Hematopoietic multipotent progenitor cell treated with erythropoietin and hydrocortisone succinate and interleukin-3 and kit ligand, for 4 days (in vitro differentiated cells): ENCODE measurements around the gene P4HB.
"Not testable (repeated sequence)": the region's sequence is repeated elsewhere in the genome, so short reads cannot be mapped to it uniquely, and the experiment has no call there.

Experiments used
- DNase-seq: peaks from one replicate; pipeline ENCODE4 v3.0.0-alpha.2; 2015

The P4HB gene

GRCh38 chr17:81844887-81845286 lies 15.4 kb downstream of the P4HB start:
- DNase-seq: no peak

GRCh38 chr17:81844327-81844851 lies 15.9 kb downstream of the P4HB start:
- no peak for DNase-seq

- no peak for DNase-seq
Observed at GRCh38 chr17:81843713-81844326, 16.5 kb downstream of the P4HB start.

- no peak for DNase-seq
Observed at GRCh38 chr17:81842725-81843504, 17.4 kb downstream of the P4HB start.

GRCh38 chr17:81842378-81842724 lies 18.0 kb downstream of the P4HB start:
- no peak for DNase-seq

GRCh38 chr17:81841866-81842265 lies 18.5 kb downstream of the P4HB start:
- no peak for DNase-seq

GRCh38 chr17:81840826-81841778 lies 19.2 kb downstream of the P4HB start:
- DNase-seq: peak; percentile 46

GRCh38 chr17:81840059-81840458 lies 20.3 kb downstream of the P4HB start:
- not testable (repeated sequence) for DNase-seq

GRCh38 chr17:81839301-81839700 lies 21.0 kb downstream of the P4HB start:
- DNase-seq: no peak

GRCh38 chr17:81838753-81839255 lies 21.5 kb downstream of the P4HB start:
- DNase-seq: no peak

- peak; percentile 90 for DNase-seq
Observed at GRCh38 chr17:81837641-81838040, 22.7 kb downstream of the P4HB start.

GRCh38 chr17:81834831-81835267 lies 25.5 kb downstream of the P4HB start, which contains the start of gene PPP1R27:
Gene PPP1R27, minus strand, starts transcription at chr17:81835050. Its CDS starts 97 bp downstream, at chr17:81834953.
- no peak for DNase-seq

GRCh38 chr17:81833921-81834830 lies 26.2 kb downstream of the P4HB start:
- no peak for DNase-seq

GRCh38 chr17:81833160-81833920 lies 27.0 kb downstream of the P4HB start, which contains the start of gene MCRIP1:
Gene MCRIP1, minus strand, starts transcription at chr17:81833291. Its CDS starts 8,785 bp downstream, at chr17:81824506.
- DNase-seq: peak; percentile 98

- peak; percentile 64 for DNase-seq
Observed at GRCh38 chr17:81832608-81833159, 27.7 kb downstream of the P4HB start.

- DNase-seq: peak; percentile 84
Observed at GRCh38 chr17:81831957-81832607, 28.3 kb downstream of the P4HB start.

GRCh38 chr17:81831563-81831956 lies 28.8 kb downstream of the P4HB start:
- DNase-seq: peak; percentile 85

GRCh38 chr17:81829858-81830257 lies 30.5 kb downstream of the P4HB start:
- no peak for DNase-seq

- no peak for DNase-seq
Observed at GRCh38 chr17:81828656-81829055, 31.7 kb downstream of the P4HB start.
